LNCAP (cell line): ENCODE results near the gene ZNF322.
A peak's percentile ranks its signal among the peaks of the same experiment; 100 is the strongest.

Source experiments
- TF ChIP-seq, protein P1 (sequence below): fragments of 450-650 bp; IDR thresholded peaks from 2 replicates; pipeline ENCODE4 v1.5.1; 2017; ENCODE audit warnings: mild to moderate bottlenecking

ZNF322 gene, protein sequence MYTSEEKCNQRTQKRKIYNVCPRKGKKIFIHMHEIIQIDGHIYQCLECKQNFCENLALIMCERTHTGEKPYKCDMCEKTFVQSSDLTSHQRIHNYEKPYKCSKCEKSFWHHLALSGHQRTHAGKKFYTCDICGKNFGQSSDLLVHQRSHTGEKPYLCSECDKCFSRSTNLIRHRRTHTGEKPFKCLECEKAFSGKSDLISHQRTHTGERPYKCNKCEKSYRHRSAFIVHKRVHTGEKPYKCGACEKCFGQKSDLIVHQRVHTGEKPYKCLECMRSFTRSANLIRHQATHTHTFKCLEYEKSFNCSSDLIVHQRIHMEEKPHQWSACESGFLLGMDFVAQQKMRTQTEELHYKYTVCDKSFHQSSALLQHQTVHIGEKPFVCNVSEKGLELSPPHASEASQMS

DNA sequence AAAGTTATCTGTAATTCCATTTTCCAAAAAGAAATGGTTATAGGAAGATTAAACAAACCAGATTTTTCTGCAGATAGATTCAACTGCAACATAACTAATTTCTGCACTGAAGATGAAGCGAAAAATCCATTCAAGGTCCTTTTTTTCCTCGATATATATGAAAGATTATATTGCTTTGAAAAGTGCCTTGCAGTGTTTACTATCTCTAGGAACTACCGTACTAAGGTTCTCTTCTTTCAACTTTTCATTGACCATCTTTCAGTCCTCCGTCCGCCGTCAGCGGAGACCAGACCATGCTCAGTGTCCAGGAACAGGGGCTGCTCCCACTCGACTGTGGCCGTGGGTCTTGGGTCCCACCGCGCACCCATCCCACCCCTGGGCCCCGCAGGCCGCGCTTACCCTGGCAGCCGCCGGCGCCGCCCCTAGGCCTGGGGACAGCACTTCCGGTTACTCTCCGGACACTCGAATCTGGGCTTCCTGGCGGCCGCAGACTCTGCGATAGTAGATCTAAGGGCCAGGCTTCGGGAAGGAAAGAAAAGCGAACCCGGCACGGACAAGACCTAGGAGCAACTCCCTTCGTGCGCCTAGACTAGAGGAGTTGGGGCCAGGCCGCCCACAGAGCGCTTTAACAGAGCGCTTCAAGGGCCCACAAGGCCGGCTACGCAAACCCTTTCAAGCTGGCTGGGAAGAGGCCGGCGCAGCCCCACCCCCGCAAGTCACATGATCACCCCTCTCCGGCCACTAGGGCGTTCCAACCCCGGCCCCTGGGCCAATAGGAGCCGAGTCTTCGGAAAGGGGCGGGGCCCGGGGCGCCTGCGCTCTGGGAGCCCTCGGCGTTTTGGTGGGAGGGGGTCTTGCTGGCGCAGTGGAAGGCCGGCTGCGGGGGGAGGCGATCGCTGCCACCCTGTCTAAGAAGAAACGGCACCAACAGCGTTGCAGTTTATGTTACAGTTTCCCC is at the start of gene ZNF322:
ZNF322 (minus strand) TSS at position 705 of the 958 bp plus-strand sequence. CDS start 21,193 bp downstream, outside the sequence.
- TF ChIP-seq, protein P1, sequence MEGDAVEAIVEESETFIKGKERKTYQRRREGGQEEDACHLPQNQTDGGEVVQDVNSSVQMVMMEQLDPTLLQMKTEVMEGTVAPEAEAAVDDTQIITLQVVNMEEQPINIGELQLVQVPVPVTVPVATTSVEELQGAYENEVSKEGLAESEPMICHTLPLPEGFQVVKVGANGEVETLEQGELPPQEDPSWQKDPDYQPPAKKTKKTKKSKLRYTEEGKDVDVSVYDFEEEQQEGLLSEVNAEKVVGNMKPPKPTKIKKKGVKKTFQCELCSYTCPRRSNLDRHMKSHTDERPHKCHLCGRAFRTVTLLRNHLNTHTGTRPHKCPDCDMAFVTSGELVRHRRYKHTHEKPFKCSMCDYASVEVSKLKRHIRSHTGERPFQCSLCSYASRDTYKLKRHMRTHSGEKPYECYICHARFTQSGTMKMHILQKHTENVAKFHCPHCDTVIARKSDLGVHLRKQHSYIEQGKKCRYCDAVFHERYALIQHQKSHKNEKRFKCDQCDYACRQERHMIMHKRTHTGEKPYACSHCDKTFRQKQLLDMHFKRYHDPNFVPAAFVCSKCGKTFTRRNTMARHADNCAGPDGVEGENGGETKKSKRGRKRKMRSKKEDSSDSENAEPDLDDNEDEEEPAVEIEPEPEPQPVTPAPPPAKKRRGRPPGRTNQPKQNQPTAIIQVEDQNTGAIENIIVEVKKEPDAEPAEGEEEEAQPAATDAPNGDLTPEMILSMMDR, result no peak

DNA sequence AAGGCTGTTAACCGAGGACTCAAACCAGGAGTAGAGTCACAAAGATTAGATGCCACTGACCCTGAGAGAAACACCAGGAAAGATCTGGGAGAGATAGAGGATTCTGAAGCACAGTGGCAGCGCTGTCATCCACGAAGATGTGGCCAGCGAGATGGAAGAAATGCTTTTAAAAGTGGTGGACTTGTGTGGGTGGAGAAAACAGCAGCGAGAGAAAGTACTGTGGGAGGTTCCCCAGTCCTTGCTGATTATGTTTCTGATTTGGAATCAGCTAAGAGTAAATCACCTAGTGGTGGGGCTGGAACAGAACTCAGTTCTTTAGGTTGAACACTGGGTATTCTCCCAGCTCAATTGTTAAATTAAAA is 435 bp upstream of the ZNF322 start:
- TF ChIP-seq, protein P1, result 0 out of 2 replicates have a peak, but pooled peaks have one; percentile 9

DNA sequence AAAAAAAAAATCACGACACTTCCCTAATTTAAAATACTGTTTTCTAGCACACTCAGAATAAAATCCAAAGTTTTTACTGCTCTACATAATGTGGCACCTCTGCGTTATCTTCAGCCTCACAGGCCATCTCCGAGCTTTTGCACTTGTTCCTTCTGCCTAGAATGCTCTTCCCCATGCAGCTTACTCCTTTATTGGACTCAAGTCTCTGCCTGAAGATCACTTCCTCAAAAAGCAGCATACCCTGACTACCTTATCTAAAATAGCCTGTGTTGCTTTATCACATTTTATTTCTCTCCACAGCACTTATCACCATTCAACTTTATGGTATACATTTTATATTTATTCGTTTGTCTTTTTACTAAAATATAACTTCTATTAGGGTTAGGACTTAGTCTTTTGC is 2.3 kb downstream of the ZNF322 start:
- TF ChIP-seq, protein P1, result no peak

DNA sequence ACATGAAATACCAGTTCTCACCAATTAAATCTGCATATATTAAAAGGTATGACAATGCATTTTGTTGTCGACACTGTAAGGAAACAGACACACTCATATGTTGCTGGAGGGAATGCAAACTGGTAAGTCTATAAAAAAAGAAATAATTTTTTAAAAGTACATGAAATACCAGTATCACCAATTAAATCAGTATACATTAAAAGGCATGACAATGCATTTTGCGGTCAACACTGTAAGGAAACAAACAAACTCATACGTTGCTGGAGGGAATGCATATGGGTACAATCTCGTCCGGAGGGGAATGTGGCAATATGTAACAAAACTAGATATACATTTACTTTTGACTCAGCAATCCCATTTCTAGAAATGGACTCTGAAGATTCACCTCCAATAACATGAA is 6.5 kb downstream of the ZNF322 start:
- TF ChIP-seq, protein P1, result no peak

DNA sequence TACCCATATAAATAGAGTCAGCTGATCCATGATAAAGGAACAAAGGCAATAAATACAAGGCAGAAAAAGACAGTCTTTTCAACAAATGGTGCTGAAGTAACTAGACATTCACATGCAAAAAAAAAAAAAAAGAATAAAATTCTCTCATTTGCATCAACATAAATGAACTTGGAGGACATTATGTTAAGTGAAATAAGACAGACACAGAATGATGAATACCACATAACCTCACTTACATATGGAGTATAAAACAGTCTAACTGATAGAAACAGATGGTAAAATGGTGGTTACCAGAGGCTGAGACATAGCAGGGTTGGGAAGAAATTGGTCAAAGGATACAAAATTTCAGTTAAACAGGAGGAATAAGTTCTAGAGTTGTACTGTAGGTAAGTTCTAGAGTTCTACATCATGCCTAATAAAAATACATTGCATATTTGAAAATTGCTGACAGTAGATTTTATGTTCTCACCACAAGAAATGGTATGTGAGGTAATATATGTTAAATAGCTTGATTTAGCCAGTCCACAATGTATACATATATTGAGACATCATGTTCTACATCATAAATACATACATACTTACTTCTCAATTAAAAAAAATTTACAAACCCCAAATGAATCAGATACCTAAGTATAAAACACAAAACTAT is 8.3 kb downstream of the ZNF322 start:
- TF ChIP-seq, protein P1, result no peak

DNA sequence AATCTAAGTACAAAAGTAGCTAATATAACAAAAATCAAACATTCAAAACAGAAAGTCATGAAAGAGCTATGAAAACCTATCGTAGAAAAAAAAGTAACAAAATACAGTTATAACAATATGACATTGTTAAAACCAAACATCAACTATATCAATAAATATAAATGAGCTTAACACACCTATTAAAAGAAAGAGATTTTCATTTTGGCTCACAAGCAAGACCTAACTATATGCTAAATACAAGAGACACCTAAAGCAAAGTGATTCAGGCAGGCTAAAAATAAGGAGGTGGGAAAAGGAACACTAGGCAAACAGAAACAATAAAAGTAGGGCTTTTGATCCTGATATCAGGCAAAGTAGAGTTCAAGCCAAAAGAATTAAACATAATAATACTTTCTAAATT is 13.5 kb downstream of the ZNF322 start:
- TF ChIP-seq, protein P1, result no peak

DNA sequence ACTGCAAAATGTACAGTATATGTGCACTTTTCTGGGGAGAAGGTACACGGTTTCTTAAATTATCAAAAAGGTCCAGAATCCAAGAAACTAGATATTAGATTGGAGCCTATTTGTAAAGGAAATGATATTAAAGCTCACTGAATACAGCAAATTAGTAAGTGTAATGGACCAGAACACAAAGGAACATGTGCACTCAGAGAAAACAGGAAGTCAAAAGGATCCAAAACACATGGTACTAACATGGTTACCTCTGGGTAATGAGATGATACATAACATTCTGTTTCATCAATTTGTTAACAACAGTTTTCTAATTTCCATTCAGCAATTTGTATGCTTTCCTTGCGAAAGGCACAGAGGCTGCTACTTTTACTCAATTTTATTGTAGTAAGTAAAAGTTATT is 18.7 kb downstream of the ZNF322 start:
- TF ChIP-seq, protein P1, result no peak
